Activated T-cell treated with anti-CD3 and anti-CD28 coated beads for 24 hours (primary cell): ENCODE results near the gene GMEB2.
A peak's percentile ranks its signal among the peaks of the same experiment; 100 is the strongest.

ENCODE experiments used
- DNase-seq: peaks from one replicate; pipeline ENCODE4 v3.0.0-alpha.2; 2020; ENCODE audit warnings: low read depth

GMEB2 gene

GRCh38 chr20:63570281-63571086 is 56.4 kb downstream of the GMEB2 start:
- DNase-seq, result no peak

GRCh38 chr20:63568986-63569949 is 57.6 kb downstream of the GMEB2 start:
- DNase-seq, result no peak

GRCh38 chr20:63568170-63568981 is 58.5 kb downstream of the GMEB2 start:
- DNase-seq, result no peak

GRCh38 chr20:63567386-63568169 is 59.3 kb downstream of the GMEB2 start:
- peak; percentile 18 for DNase-seq

- DNase-seq, result no peak
These were observed 59.8 kb downstream of the GMEB2 start for GRCh38 chr20:63567136-63567385.

GRCh38 chr20:63566395-63567135 is 60.3 kb downstream of the GMEB2 start:
- DNase-seq, result no peak

- DNase-seq, result no peak
These were observed 61.1 kb downstream of the GMEB2 start for GRCh38 chr20:63565699-63566335.

- no peak for DNase-seq
These were observed 61.7 kb downstream of the GMEB2 start for GRCh38 chr20:63565021-63565698.

- no peak for DNase-seq
These were observed 62.7 kb downstream of the GMEB2 start for GRCh38 chr20:63564036-63564810.

GRCh38 chr20:63563225-63563935 is 63.5 kb downstream of the GMEB2 start:
- no peak for DNase-seq

GRCh38 chr20:63562461-63563224 is 64.3 kb downstream of the GMEB2 start:
- no peak for DNase-seq

- no peak for DNase-seq
These were observed 65.1 kb downstream of the GMEB2 start for GRCh38 chr20:63561624-63562396.

- DNase-seq, result no peak
These were observed 65.9 kb downstream of the GMEB2 start for GRCh38 chr20:63560856-63561609.

GRCh38 chr20:63560333-63560805 is 66.5 kb downstream of the GMEB2 start:
- no peak for DNase-seq

- peak; percentile 23 for DNase-seq
These were observed 67.2 kb downstream of the GMEB2 start for GRCh38 chr20:63559485-63560332.
